CD14-positive monocyte (primary cell): ENCODE measurements around the gene PUS1. TPM values are rescaled to one million over a fixed set of nuclear protein-coding genes. Genes with fewer than 3 reads are reported as not detected.

Experiments used
- DNase-seq, 3 donors: peaks; one replicate each; pipeline ENCODE4 v3.0.0-alpha.2; 2011 to 2022
- H2AFZ ChIP-seq: 2 replicates; pipeline ENCODE4 v1.6.0; 2012; ENCODE audit warnings: mild to moderate bottlenecking, low read depth, low read length, inconsistent platforms; ENCODE audit not compliant: insufficient read depth, poor library complexity, severe bottlenecking
- H3K27ac ChIP-seq, 2 donors: 1 replicate in 1 of 2; 2 replicates in 1 of 2; pipeline ENCODE4 v1.5.1; 2012 to 2013; ENCODE audit warnings: low read length in 2 of 2, control low read depth in 1 of 2, inconsistent platforms in 1 of 2, low read depth in 1 of 2, mild to moderate bottlenecking in 1 of 2
- H3K27me3 ChIP-seq, 2 donors: one replicate each; pipeline versions ENCODE4 v1.6.0 to v1.6.1; 2011 to 2013; ENCODE audit warnings: low read length in 2 of 2; ENCODE audit not compliant: control insufficient read depth in 2 of 2, insufficient read depth in 2 of 2
- H3K36me3 ChIP-seq, 2 donors: replicated peaks in 1 of 2; 1 replicate in 1 of 2; 2 replicates in 1 of 2; pipeline versions ENCODE4 v1.5.1 to v1.6.1; 2012 to 2013; ENCODE audit warnings: low read length in 2 of 2, control low read depth in 1 of 2, inconsistent platforms in 1 of 2, mild to moderate bottlenecking in 1 of 2; ENCODE audit not compliant: insufficient read depth in 2 of 2, control insufficient read depth in 1 of 2
- H3K4me1 ChIP-seq, 2 donors: 1 replicate in 1 of 2; 2 replicates in 1 of 2; pipeline versions ENCODE4 v1.5.1 to v1.6.1; 2012 to 2013; ENCODE audit warnings: low read length in 2 of 2, control low read depth in 1 of 2, inconsistent platforms in 1 of 2, mild to moderate bottlenecking in 1 of 2, moderate library complexity in 1 of 2; ENCODE audit not compliant: insufficient read depth in 2 of 2, control insufficient read depth in 1 of 2
- H3K4me2 ChIP-seq: replicated peaks from 2 replicates; pipeline ENCODE3; 2012; ENCODE audit warnings: low read length, moderate library complexity, mild to moderate bottlenecking; ENCODE audit not compliant: poor library complexity, severe bottlenecking; ENCODE audit errors: extremely low read depth
- H3K4me3 ChIP-seq, 3 experiments: fragments of 200-600 bp in 1 of 3; sonication (generic) in 1 of 3; replicated peaks in 1 of 3; 1 replicate in 2 of 3; 2 replicates in 1 of 3; pipeline ENCODE4 v1.5.1; 2011 to 2013; ENCODE audit warnings: low read length in 3 of 3, mild to moderate bottlenecking in 3 of 3, control low read depth in 2 of 3, low read depth in 2 of 3, inconsistent platforms in 1 of 3, moderate library complexity in 1 of 3
- H3K79me2 ChIP-seq: 2 replicates; pipeline ENCODE4 v1.6.0; 2012; ENCODE audit warnings: mild to moderate bottlenecking, control low read depth, inconsistent platforms, low read length, moderate library complexity; ENCODE audit not compliant: insufficient read depth
- H3K9ac ChIP-seq: 2 replicates; pipeline ENCODE4 v1.6.0; 2017; ENCODE audit warnings: low read length, mild to moderate bottlenecking; ENCODE audit not compliant: insufficient read depth, poor library complexity, severe bottlenecking
- H3K9me3 ChIP-seq, 2 donors: replicated peaks in 1 of 2; 1 replicate in 1 of 2; 2 replicates in 1 of 2; pipeline versions ENCODE4 v1.5.1 to v1.6.1; 2012 to 2013; ENCODE audit warnings: low read length in 2 of 2, control low read depth in 1 of 2; ENCODE audit not compliant: control insufficient read depth in 1 of 2, insufficient read depth in 1 of 2
- H4K20me1 ChIP-seq: 2 replicates; pipeline ENCODE4 v1.6.0; 2012; ENCODE audit warnings: mild to moderate bottlenecking, low read length, control low read depth, moderate library complexity; ENCODE audit not compliant: insufficient read depth
- H3K27ac Mint-ChIP-seq, 7 donors: one replicate each; pipeline ENCODE4 v1.8.0; 2020; ENCODE audit warnings: mild to moderate bottlenecking in 7 of 7, mixed read lengths in 7 of 7, moderate library complexity in 6 of 7, inconsistent platforms in 2 of 7
- H3K27me3 Mint-ChIP-seq, 3 donors: one replicate each; pipeline ENCODE4 v1.8.0; 2021 to 2022; ENCODE audit warnings: low read depth in 3 of 3, mild to moderate bottlenecking in 3 of 3, mixed read lengths in 3 of 3, moderate library complexity in 3 of 3, inconsistent platforms in 1 of 3
- H3K36me3 Mint-ChIP-seq, 2 donors: one replicate each; pipeline ENCODE4 v1.8.0; 2020; ENCODE audit warnings: mixed read lengths in 2 of 2, inconsistent platforms in 1 of 2, mild to moderate bottlenecking in 1 of 2
- H3K4me1 Mint-ChIP-seq: one replicate; pipeline ENCODE4 v1.8.0; 2020; ENCODE audit warnings: mild to moderate bottlenecking, mixed read lengths
- H3K4me3 Mint-ChIP-seq, 2 donors: one replicate each; pipeline ENCODE4 v1.8.0; 2020; ENCODE audit warnings: mild to moderate bottlenecking in 2 of 2, mixed read lengths in 2 of 2, moderate library complexity in 1 of 2
- H3K9me3 Mint-ChIP-seq, 7 donors: one replicate each; pipeline ENCODE4 v1.8.0; 2020 to 2022; ENCODE audit warnings: mixed read lengths in 7 of 7, mild to moderate bottlenecking in 6 of 7, moderate library complexity in 6 of 7, inconsistent platforms in 2 of 7
- WGBS: methylation state at CpG from one replicate; pipeline ENCODE4 v1.1.5; 2013; ENCODE audit warnings: missing lambda C conversion rate; ENCODE audit not compliant: insufficient coverage; 5-methylcytosine and 5-hydroxymethylcytosine counted together
- intact Hi-C, 2 donors: fragments of 100-400 bp; cut with micrococcal nuclease; formaldehyde crosslinking; loops; one replicate each; pipeline versions ENCODE4 v1.15.0 to v1.15.1; 2023
- polyA plus RNA-seq, 3 donors: library from polyadenylated mRNA; depleted of rRNA in 1 of 3; unstranded in 2 of 3; stranded (reverse) in 1 of 3; fragments of 300-500 nt in 2 of 3; fragments of >200 nt in 1 of 3; fragmentation: Illumina TruSeq in 2 of 3; gene quantifications; 1 replicate in 2 of 3; 2 replicates in 1 of 3; pipeline ENCODE4 v1.2.3, GENCODE V29; 2012 to 2021
- TF ChIP-seq, protein P1 (sequence below): fragments of 200-600 bp; IDR thresholded peaks from one replicate; pipeline ENCODE4 v1.8.0; 2022; ENCODE audit warnings: antibody characterized with exemption, mild to moderate bottlenecking

Gene PUS1
- polyA plus RNA-seq, 3 donors = 5.1 to 30.9 (median 6.9) TPM

DNA sequence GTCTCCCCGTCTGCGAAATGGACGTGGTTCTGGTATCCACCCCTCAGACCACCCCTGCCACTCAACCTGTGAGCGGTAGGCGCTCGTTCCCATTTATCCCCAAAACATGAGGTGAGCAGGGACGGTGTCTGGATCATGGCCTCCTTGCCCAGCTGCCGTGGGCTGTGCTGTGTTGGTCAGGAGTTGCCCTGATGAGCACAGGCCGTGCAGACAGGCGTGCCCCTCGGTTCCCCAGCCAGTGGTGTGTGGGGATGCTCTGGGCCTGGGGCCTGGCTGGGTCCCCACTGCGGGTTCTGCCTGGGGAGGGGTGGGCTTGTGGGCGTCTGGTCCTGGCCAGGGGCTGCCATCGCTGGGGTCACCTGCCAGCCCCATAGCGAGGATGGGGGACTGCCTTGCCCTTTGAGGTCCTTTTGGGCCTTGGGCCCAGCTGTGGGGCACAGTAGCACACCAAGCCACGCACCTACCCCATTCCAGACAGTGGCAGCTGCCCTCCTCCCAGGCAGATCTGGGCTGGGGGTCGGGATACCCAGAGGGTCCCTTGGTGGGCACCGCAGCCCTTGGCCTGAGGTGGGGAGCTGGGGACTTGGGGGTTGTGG, 11.3 kb upstream of the PUS1 start:
- no peak for DNase-seq
- no peaks in the 10 kb centered on the region for H3K4me1 ChIP-seq
- peaks cover 88% of the 10 kb centered on the region for H4K20me1 ChIP-seq
- H3K27ac ChIP-seq = no peak overlapping the region
- H3K27me3 ChIP-seq = no peaks in the 10 kb centered on the region
- no peak overlapping the region for H2AFZ ChIP-seq
- H3K27me3 Mint-ChIP-seq = no peaks in the 10 kb centered on the region
- H3K4me1 Mint-ChIP-seq = no peaks in the 10 kb centered on the region
- no peaks in the 10 kb centered on the region for H3K9me3 ChIP-seq
- H3K4me3 ChIP-seq = no peak overlapping the region
- peaks cover 74 to 100% of the 10 kb centered on the region in 2 donors for H3K36me3 ChIP-seq
- intact Hi-C loops = no loop called here
- 97% methylated on average over 12 of the region's 18 CpGs for WGBS
- H3K36me3 Mint-ChIP-seq = peaks cover 56 to 82% of the 10 kb centered on the region in 2 donors
- no peak overlapping the region for H3K4me2 ChIP-seq
- TF ChIP-seq, protein P1, sequence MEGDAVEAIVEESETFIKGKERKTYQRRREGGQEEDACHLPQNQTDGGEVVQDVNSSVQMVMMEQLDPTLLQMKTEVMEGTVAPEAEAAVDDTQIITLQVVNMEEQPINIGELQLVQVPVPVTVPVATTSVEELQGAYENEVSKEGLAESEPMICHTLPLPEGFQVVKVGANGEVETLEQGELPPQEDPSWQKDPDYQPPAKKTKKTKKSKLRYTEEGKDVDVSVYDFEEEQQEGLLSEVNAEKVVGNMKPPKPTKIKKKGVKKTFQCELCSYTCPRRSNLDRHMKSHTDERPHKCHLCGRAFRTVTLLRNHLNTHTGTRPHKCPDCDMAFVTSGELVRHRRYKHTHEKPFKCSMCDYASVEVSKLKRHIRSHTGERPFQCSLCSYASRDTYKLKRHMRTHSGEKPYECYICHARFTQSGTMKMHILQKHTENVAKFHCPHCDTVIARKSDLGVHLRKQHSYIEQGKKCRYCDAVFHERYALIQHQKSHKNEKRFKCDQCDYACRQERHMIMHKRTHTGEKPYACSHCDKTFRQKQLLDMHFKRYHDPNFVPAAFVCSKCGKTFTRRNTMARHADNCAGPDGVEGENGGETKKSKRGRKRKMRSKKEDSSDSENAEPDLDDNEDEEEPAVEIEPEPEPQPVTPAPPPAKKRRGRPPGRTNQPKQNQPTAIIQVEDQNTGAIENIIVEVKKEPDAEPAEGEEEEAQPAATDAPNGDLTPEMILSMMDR = no peak
- peaks cover 0 to 3% (median 0%) of the 10 kb centered on the region in 7 donors for H3K9me3 Mint-ChIP-seq
- H3K79me2 ChIP-seq = no peaks in the 10 kb centered on the region
- no peak overlapping the region for H3K4me3 Mint-ChIP-seq
- no peak overlapping the region for H3K9ac ChIP-seq
- peak overlapping the region in 1 of 7 donors; percentile 41 for H3K27ac Mint-ChIP-seq

- H3K9me3 Mint-ChIP-seq = peaks cover 0 to 3% (median 0%) of the 10 kb centered on the region in 7 donors
- H3K36me3 Mint-ChIP-seq = peaks cover 54 to 79% of the 10 kb centered on the region in 2 donors
- H3K36me3 ChIP-seq = peaks cover 75 to 93% of the 10 kb centered on the region in 2 donors
- no peaks in the 10 kb centered on the region for H3K4me1 ChIP-seq
- TF ChIP-seq, protein P1 = no peak
- no peaks in the 10 kb centered on the region for H3K27me3 ChIP-seq
- no peaks in the 10 kb centered on the region for H3K27me3 Mint-ChIP-seq
- WGBS = 96% methylated on average over 15 of the region's 20 CpGs
- no peaks in the 10 kb centered on the region for H3K9me3 ChIP-seq
- H2AFZ ChIP-seq = no peak overlapping the region
- no peak overlapping the region for H3K27ac Mint-ChIP-seq
- no peak overlapping the region for H3K4me2 ChIP-seq
- no peak for DNase-seq
- no peaks in the 10 kb centered on the region for H3K79me2 ChIP-seq
- intact Hi-C loops = no loop called here
- no peak overlapping the region for H3K4me3 ChIP-seq
- H3K4me1 Mint-ChIP-seq = no peaks in the 10 kb centered on the region
- H3K9ac ChIP-seq = no peak overlapping the region
- H3K27ac ChIP-seq = no peak overlapping the region
- H4K20me1 ChIP-seq = peaks cover 88% of the 10 kb centered on the region
- H3K4me3 Mint-ChIP-seq = no peak overlapping the region
Observed at GRCh38 chr12:131918311-131919050, 10.6 kb upstream of the PUS1 start.
